Spinal cord (tissue), 10 donors: ENCODE results near the gene GSTT2. TPM values are rescaled to one million over a fixed set of nuclear protein-coding genes. Genes with fewer than 3 reads are reported as not detected.
"Not testable (repeated sequence)": the region's sequence is repeated elsewhere in the genome, so short reads cannot be mapped to it uniquely, and the experiment has no call there.

Experiments
- DNase-seq, 6 donors: peaks; one replicate each; pipeline versions ENCODE4 v3.0.0 to v3.0.0-alpha.2; 2013 to 2015; ENCODE audit warnings: low spot score in 6 of 6, low read depth in 4 of 6
- H3K27ac ChIP-seq: one replicate; pipeline ENCODE4 v1.5.1; 2013; ENCODE audit warnings: low read depth, low read length, control low read depth
- H3K27me3 ChIP-seq: one replicate; pipeline ENCODE4 v1.6.1; 2013; ENCODE audit warnings: low read length; ENCODE audit not compliant: control insufficient read depth, insufficient read depth
- H3K36me3 ChIP-seq: one replicate; pipeline ENCODE4 v1.6.1; 2013; ENCODE audit warnings: low read length; ENCODE audit not compliant: control insufficient read depth, insufficient read depth
- H3K4me1 ChIP-seq: one replicate; pipeline ENCODE4 v1.6.1; 2013; ENCODE audit warnings: low read length; ENCODE audit not compliant: control insufficient read depth, insufficient read depth
- H3K4me3 ChIP-seq: one replicate; pipeline ENCODE4 v1.5.1; 2013; ENCODE audit warnings: low read depth, low read length, control low read depth
- H3K9me3 ChIP-seq: one replicate; pipeline ENCODE4 v1.6.1; 2013; ENCODE audit warnings: low read length; ENCODE audit not compliant: control insufficient read depth, insufficient read depth
- WGBS: methylation state at CpG from one replicate; pipeline ENCODE4 v1.1.5; 2013; ENCODE audit warnings: missing lambda C conversion rate; ENCODE audit not compliant: insufficient coverage; 5-methylcytosine and 5-hydroxymethylcytosine counted together
- polyA plus RNA-seq, 2 donors: library from polyadenylated mRNA; unstranded; fragments of 120-200 nt; gene quantifications; one replicate each; pipeline ENCODE4 v1.2.1, GENCODE V29; 2013; ENCODE audit not compliant: insufficient read length in 2 of 2
- total RNA-seq, 2 donors: library from RNA; depleted of rRNA in 1 of 2; stranded (reverse); fragments of 120-200 nt in 1 of 2; fragments of >200 nt in 1 of 2; gene quantifications; one replicate each; pipeline versions ENCODE4 v1.2.3 to v1.2.4, GENCODE V29; 2013 to 2014
- donor health status: healthy.

The GSTT2 gene
- total and polyA plus RNA-seq, 4 donors, result 0.44 to 0.45 TPM; not detected in 2

DNA sequence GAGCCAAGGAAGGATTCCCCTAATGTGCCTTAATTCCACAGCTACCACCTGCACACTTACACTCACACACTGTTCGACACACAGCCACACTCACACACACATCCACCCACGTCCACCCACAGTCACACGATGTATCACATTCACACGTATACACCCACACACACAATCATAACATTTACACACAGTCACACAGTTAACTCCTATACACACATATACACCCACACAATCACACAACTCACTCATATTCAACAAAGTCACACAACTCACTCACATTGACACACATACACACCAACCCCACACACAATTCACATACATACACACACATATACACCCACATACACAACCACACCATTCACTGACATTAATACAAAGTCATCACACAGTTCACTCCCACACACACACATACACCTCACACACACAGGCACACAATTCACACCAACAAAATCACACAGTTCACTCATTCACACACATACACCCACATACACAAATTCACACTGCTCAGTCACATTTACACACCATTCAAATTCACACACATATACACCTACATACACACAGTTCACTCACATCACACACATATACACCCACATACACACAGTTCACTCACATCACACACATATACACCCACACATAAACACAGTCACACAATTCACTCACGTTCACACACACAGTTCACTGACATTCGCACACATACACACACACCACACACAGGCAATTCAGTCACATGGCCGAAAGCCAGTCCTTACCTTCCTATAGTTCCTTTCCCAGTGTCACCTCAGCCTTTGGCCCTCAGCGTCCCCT is 25.5 kb upstream of the GSTT2 start:
- not testable (repeated sequence) for H3K27ac ChIP-seq, H3K27me3 ChIP-seq, H3K4me1 ChIP-seq, DNase-seq, H3K9me3 ChIP-seq, H3K36me3 ChIP-seq, H3K4me3 ChIP-seq
- WGBS, result 73% methylated on average over 8 of the region's 8 CpGs

DNA sequence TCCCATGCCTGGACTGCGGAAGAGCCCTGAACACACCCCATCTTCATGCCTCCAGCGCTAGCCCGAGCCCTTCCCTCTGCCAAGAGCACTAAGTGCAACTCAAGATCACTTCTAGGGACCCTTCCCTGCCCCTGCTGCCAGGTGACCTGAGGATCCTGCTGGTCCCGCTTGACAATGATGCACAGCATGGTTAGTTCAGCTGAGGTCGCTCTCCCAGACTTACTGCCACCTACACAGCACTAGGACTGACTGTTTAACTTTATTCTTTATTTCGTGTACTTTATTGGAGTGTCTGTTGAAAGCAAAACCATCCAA is 25.0 kb upstream of the GSTT2 start:
- H3K27ac ChIP-seq, H3K4me1 ChIP-seq, H3K4me3 ChIP-seq, H3K9me3 ChIP-seq, DNase-seq, H3K36me3 ChIP-seq, H3K27me3 ChIP-seq: not testable (repeated sequence)
- 66% methylated on average over 3 of the region's 6 CpGs for WGBS

DNA sequence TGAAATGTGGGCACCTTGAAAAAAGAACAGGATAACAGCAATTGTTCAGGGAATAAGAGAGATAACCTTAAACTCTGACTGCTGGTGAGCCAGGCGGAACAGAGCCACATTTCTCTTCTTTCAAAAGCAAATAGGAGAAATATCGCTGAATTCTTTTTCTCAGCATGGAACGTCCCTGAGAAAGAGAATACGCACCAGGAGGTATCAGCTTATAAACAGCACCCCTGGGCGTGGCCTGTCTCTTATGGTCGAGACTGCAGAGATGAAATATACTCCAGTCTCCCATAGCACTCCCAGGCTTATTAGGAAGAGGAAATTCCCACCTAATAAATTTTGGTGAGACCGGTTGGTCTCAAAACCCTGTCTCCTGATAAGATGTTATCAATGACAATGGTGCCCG is 24.0 kb upstream of the GSTT2 start:
- not testable (repeated sequence) for H3K9me3 ChIP-seq, H3K27ac ChIP-seq, H3K27me3 ChIP-seq, H3K36me3 ChIP-seq, DNase-seq, H3K4me3 ChIP-seq, H3K4me1 ChIP-seq
- WGBS, result 49% methylated on average over 3 of the region's 8 CpGs

DNA sequence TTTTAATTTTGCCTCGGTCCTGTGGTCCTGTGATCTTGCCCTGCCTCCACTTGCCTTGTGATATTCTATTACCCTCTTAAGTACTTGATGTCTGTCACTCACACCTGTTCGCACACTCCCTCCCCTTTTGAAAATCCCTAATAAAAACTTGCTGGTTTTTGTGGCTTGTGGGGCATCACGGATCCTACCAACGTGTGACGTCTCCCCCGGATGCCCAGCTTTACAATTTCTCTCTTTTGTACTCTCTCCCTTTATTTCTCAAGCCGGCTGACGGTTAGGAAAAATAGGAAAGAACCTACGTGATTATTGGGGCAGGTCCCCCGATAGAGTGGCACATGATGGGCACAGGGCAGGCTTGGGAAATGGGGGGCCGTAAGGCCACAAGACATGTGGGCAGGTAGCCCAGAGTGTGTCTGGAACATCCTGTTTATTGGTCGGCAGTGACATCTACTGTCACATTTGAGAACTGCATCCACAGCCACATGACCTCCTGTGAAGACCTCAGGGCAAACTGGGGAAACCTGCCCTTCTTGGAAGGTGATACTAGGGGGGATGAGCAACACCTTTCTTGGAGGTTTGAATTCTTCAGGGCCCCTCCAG is 23.5 kb upstream of the GSTT2 start:
- not testable (repeated sequence) for H3K27ac ChIP-seq, H3K27me3 ChIP-seq, H3K36me3 ChIP-seq, H3K4me1 ChIP-seq, H3K9me3 ChIP-seq, H3K4me3 ChIP-seq
- peak; percentile 56 to 97 (median 68) for DNase-seq
- 11% methylated on average over 7 of the region's 12 CpGs for WGBS

DNA sequence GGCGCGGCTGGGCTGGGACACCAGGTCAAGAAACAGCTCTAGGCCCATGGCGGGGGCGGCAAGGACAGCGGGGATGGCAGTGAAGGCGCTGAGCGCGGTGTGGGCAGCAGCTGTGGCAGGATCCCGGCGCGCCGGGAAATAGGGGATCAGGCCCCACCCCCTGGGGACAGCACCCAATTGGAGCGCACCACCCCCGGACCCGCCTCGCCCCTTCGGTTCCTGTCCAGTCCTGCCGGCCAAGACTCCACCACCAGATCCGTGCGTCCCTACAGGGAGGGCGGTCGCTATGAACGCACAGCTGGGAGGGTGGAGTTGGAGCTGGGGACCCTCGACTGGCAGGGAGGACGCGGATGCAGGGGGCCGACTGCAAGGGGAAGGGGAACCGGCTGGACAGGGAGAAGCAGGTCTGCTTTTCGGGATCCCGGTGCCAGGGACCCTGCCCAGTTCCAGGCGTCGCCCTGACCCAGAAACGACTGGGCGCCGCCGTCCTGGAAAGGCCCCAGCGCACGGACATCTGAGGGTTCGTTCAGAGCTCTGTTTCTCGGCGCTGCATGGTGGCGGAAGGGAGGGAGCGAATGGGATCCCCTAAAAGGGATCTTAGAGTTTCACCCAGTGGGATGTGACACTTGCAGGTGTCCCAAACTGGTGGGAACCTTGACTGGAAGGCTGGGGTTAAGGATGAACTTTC is 18.7 kb upstream of the GSTT2 start, which contains the start of gene GSTT2B:
Gene GSTT2B, minus strand, starts transcription at position 112 of the 688 bp plus-strand sequence. Its CDS starts 64 bp downstream, at position 48.
- H3K4me3 ChIP-seq, result peak within 1 kb of the TSS; percentile 18
- H3K4me1 ChIP-seq, H3K27ac ChIP-seq, H3K27me3 ChIP-seq, DNase-seq, H3K9me3 ChIP-seq, H3K36me3 ChIP-seq: not testable (repeated sequence)
- no CpG with 5 or more reads among the region's 43 CpGs for WGBS

DNA sequence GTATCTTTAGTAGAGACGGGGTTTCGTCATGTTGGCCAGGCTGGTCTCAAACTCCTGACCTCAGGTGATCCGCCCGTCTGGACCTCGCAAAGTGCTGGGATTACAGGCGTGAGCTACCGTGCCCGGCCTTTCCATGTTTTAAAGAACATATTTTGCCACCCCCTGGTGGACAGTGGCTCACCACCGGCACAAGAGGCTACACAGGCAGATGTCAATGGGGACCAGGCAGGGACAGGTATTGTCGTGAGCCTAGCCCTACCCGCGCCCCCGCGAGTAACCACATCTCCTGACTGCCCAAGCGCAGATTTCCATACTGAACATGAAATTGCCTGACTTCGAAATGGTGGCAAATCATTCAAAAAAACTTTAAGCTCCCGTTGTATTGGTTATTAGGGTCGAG is 13.8 kb upstream of the GSTT2 start:
- H3K36me3 ChIP-seq, result peaks cover 21% of the 10 kb centered on the region
- not testable (repeated sequence) for DNase-seq, H3K4me1 ChIP-seq, H3K4me3 ChIP-seq, H3K9me3 ChIP-seq, H3K27ac ChIP-seq, H3K27me3 ChIP-seq
- no CpG with 5 or more reads among the region's 18 CpGs for WGBS

DNA sequence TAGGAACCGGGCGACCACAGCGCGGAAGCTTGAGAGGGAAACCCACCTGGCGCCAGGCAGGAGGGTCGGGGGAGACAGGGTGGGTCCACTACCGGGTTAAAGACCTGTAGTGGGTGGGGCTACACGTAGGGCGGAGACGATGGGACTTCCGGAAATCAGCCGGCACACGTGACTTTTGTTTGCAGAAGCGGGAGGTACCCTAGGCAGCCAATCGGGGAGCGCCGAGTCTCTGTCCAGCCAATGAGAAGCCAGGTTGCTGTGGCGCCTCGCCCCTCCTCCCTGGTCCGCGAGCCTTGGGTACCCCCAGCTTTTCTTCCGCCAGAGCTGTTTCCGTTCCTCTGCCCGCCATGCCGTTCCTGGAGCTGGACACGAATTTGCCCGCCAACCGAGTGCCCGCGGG is 13.4 kb upstream of the GSTT2 start, which contains the start of gene DDTL:
Gene DDTL, plus strand, starts transcription at position 321 of the 400 bp plus-strand sequence. Its CDS starts 27 bp downstream, at position 348.
- peaks cover 25% of the 10 kb centered on the region for H3K36me3 ChIP-seq
- not testable (repeated sequence) for H3K27ac ChIP-seq, DNase-seq, H3K4me1 ChIP-seq, H3K4me3 ChIP-seq, H3K27me3 ChIP-seq, H3K9me3 ChIP-seq
- no CpG with 5 or more reads among the region's 30 CpGs for WGBS

DNA sequence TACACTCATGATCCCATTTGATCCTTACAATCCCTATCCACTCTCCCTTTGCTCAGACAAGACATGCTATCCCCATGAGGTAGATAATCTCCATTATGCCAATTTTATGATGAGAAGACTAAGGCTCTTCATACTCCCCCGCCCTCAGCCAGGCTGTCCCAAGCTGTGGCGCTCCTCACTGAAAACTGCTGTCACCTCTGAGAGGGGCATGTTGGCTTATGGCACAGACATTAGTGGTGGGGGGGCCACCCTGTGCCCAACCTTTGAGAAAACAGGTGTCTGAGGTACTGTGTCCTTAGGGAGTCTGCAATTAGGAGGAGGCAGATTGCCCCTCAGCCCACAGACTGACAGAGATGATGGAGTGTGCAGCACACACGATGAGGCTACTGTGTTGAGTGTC is 10.9 kb upstream of the GSTT2 start:
- no peaks in the 10 kb centered on the region for H3K9me3 ChIP-seq
- 83% methylated on average over 1 of the region's 3 CpGs for WGBS
- H3K27me3 ChIP-seq, result no peaks in the 10 kb centered on the region
- no peak overlapping the region for H3K27ac ChIP-seq
- no peaks in the 10 kb centered on the region for H3K4me1 ChIP-seq
- no peak overlapping the region for H3K4me3 ChIP-seq
- H3K36me3 ChIP-seq, result peaks cover 29% of the 10 kb centered on the region
- DNase-seq, result no peak

DNA sequence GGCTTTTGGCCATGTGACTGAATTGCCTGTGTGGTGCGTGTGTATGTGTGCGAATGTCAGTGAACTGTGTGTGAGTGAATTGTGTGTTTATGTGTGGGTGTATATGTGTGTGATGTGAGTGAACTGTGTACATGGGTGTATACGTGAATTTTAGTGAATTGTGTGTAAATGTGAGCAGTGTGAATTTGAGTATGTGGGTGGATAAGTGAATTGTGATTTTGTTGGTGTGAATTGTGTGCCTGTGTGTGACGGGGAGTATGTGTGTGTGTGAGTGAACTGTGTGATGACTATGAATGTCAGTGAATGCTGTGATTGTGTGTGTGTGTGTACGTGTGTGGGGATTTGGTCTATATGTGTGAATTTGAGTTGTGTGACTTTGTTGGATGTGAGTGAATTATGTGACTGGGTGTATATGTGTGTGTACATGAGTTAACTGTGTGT is 9.7 kb upstream of the GSTT2 start:
- no peaks in the 10 kb centered on the region for H3K9me3 ChIP-seq
- WGBS, result 91% methylated on average over 5 of the region's 5 CpGs
- H3K36me3 ChIP-seq, result peaks cover 29% of the 10 kb centered on the region
- H3K27me3 ChIP-seq, result no peaks in the 10 kb centered on the region
- DNase-seq, result peak in 1 of 6 donors; percentile 0
- H3K4me1 ChIP-seq, result no peaks in the 10 kb centered on the region
- H3K4me3 ChIP-seq, result no peak overlapping the region
- H3K27ac ChIP-seq, result no peak overlapping the region
